Activated CD4-positive, alpha-beta T cell treated with anti-CD3 and anti-CD28 coated beads for 48 hours (primary cell): ENCODE measurements around the gene SMIM38.

Source experiments
- DNase-seq: peaks from one replicate; pipeline ENCODE4 v3.0.0-alpha.2; 2020

SMIM38 gene

GRCh38 chr11:69189059-69189458, 33.3 kb downstream of the SMIM38 start:
- DNase-seq = no peak

GRCh38 chr11:69190796-69191536, 35.2 kb downstream of the SMIM38 start:
- DNase-seq = no peak

GRCh38 chr11:69192301-69192721, 36.6 kb downstream of the SMIM38 start:
- DNase-seq = no peak

- DNase-seq = no peak
Observed at GRCh38 chr11:69193151-69193550, 37.4 kb downstream of the SMIM38 start.

- no peak for DNase-seq
Observed at GRCh38 chr11:69193629-69194028, 37.9 kb downstream of the SMIM38 start.

GRCh38 chr11:69194396-69194795, 38.7 kb downstream of the SMIM38 start:
- DNase-seq = no peak

- no peak for DNase-seq
Observed at GRCh38 chr11:69194956-69195355, 39.2 kb downstream of the SMIM38 start.

- DNase-seq = no peak
Observed at GRCh38 chr11:69195824-69196782, 40.4 kb downstream of the SMIM38 start.

GRCh38 chr11:69196783-69197169, 41.0 kb downstream of the SMIM38 start:
- DNase-seq = no peak

- DNase-seq = no peak
Observed at GRCh38 chr11:69198891-69199582, 43.3 kb downstream of the SMIM38 start.

- DNase-seq = no peak
Observed at GRCh38 chr11:69199583-69200315, 44.0 kb downstream of the SMIM38 start.

- DNase-seq = no peak
Observed at GRCh38 chr11:69200331-69201065, 44.8 kb downstream of the SMIM38 start.

- no peak for DNase-seq
Observed at GRCh38 chr11:69201066-69201365, 45.3 kb downstream of the SMIM38 start.

GRCh38 chr11:69201764-69202370, 46.1 kb downstream of the SMIM38 start:
- no peak for DNase-seq

GRCh38 chr11:69202511-69203221, 46.9 kb downstream of the SMIM38 start:
- no peak for DNase-seq

GRCh38 chr11:69203381-69203780, 47.6 kb downstream of the SMIM38 start:
- no peak for DNase-seq

GRCh38 chr11:69203901-69204245, 48.1 kb downstream of the SMIM38 start:
- no peak for DNase-seq

GRCh38 chr11:69204246-69204940, 48.7 kb downstream of the SMIM38 start:
- no peak for DNase-seq

GRCh38 chr11:69204941-69205742, 49.4 kb downstream of the SMIM38 start:
- DNase-seq = no peak
